Measurements from ENCODE around the gene FRYL.
"Not testable (repeated sequence)": the region's sequence is repeated elsewhere in the genome, so short reads cannot be mapped to it uniquely, and the experiment has no call there.

The FRYL gene

DNA sequence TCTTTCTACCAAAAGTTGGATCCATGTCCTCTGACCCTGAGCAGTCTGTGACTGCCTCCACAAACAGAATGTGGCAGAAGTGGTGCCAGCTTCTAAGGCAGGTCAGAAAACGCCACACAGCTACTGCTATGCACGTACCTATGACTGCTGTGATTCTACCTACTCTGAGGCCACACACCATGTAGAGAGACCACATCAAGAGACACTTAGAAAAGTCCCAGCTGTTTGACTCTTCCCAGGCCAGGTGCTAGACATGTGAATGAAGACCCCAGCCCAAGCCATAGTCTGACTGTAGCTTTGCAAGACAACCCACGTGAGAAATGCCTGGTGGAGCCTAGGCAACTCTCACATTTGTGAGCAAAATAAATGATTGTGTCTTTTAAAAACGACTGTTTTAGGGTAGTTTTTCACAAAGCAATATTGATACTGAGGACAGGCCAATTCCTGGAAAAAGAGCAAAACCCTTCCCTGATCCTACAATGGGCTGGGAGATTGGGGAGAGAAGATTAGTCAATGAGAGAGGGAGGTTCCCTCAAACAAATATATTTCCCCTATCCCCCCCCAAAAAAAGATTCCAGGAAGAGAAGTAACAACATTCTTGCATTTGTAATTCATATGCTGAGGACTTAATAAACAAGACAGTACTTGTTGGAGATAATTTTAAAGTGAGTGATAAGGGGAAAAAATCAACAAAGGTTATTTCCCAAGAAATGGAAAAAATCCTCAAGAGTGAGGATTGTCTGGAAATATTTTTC lies 33.3 kb downstream of the FRYL start:
- H3K9ac ChIP-seq (ENCODE audit: low read depth, low read length): no peak overlapping the region
- 0 out of 2 replicates have a peak, but pooled peaks cover 2% of the 10 kb centered on the region for H3K36me3 ChIP-seq (ENCODE audit: insufficient read depth, low read length)
- H3K9me3 ChIP-seq (ENCODE audit: control insufficient read depth, insufficient read depth, low read length): no peaks in the 10 kb centered on the region
- H3K4me1 ChIP-seq (ENCODE audit: insufficient read depth, low read length): peaks cover 14% of the 10 kb centered on the region

GRCh38 chr4:48745223-48745622 lies 34.9 kb downstream of the FRYL start:
- H3K4me1 ChIP-seq (ENCODE audit: insufficient read depth, low read length): peaks cover 14% of the 10 kb centered on the region
- not testable (repeated sequence) for H3K9ac ChIP-seq (ENCODE audit: low read depth, low read length); H3K36me3 ChIP-seq (ENCODE audit: insufficient read depth, low read length); H3K9me3 ChIP-seq (ENCODE audit: control insufficient read depth, insufficient read depth, low read length)

GRCh38 chr4:48742412-48742811 lies 37.7 kb downstream of the FRYL start:
- Histone ChIP-seq H3K36me3 (ENCODE audit: insufficient read depth, low read length) (0 out of 2 replicates have a peak, but pooled peaks cover 2% of the 10 kb centered on the region), H3K9ac (ENCODE audit: low read depth, low read length) (no peak overlapping the region), H3K9me3 (ENCODE audit: control insufficient read depth, insufficient read depth, low read length) (no peaks in the 10 kb centered on the region), H3K4me1 (ENCODE audit: insufficient read depth, low read length) (peaks cover 9% of the 10 kb centered on the region)

DNA sequence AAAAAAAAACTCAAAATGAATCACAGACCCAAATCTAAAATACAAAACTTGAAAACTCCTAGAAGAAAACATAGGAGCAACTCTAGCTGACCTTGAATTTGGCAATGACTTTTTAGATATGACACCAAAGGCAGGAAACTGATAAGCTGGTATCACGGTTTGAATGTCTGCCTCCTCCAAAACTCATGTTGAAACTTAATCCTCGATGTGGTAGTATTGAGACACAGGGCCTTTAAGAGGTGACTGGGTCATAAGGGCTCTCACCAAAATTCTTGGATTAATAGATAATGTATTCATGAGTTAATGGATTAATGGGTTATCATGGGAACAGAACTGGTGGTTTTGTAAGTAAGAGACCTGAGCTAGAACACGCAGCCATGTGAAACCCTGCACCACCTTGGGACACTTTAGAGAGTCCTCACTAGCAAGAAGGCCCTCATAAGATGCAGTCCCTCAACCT lies 40.5 kb downstream of the FRYL start:
- H3K9me3 ChIP-seq (ENCODE audit: control insufficient read depth, insufficient read depth, low read length): no peaks in the 10 kb centered on the region
- no peak overlapping the region for H3K9ac ChIP-seq (ENCODE audit: low read depth, low read length)
- peaks cover 3% of the 10 kb centered on the region; the same call in 1 of the 2 replicates for H3K4me1 ChIP-seq (ENCODE audit: insufficient read depth, low read length)
- no peaks in the 10 kb centered on the region for H3K36me3 ChIP-seq (ENCODE audit: insufficient read depth, low read length)

- no peak overlapping the region for H3K9ac ChIP-seq (ENCODE audit: low read depth, low read length)
- no peaks in the 10 kb centered on the region for H3K9me3 ChIP-seq (ENCODE audit: control insufficient read depth, insufficient read depth, low read length)
- peaks cover 3% of the 10 kb centered on the region; the same call in 1 of the 2 replicates for H3K4me1 ChIP-seq (ENCODE audit: insufficient read depth, low read length)
- H3K36me3 ChIP-seq (ENCODE audit: insufficient read depth, low read length): no peaks in the 10 kb centered on the region
Observed at GRCh38 chr4:48738856-48739255, 41.2 kb downstream of the FRYL start.

DNA sequence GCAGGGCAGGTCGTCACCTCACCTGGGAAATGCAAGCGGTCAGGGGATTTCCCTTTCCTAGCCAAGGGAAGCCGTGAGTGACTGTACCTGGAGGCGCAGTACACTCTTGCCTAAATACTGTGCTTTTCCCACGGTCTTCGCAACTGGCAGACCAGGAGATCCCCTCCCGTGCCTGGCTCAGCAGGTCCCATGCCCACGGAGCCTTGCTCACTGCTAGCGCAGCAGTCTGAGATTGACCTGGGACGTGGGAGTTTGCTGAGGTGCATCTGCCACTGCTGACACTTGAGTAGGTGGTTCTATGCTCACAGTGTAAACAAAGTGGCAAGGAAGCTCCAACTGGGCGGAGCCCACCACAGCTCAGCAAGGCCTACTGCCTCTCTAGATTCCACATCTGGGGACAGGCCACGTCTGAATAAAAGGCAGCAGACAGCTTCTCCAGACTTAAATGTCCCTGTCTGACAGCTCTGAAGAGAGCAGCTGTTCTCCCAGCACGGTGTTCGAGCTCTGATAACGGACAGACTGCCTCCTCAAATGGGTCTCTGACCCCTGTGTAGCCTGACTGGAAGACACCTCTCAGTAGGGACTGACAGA lies 51.1 kb downstream of the FRYL start:
- not testable (repeated sequence) for H3K9me3 ChIP-seq (ENCODE audit: control insufficient read depth, insufficient read depth, low read length); H3K36me3 ChIP-seq (ENCODE audit: insufficient read depth, low read length); H3K9ac ChIP-seq (ENCODE audit: low read depth, low read length)
- peaks cover 20% of the 10 kb centered on the region for H3K4me1 ChIP-seq (ENCODE audit: insufficient read depth, low read length)

GRCh38 chr4:48727666-48728459 lies 52.2 kb downstream of the FRYL start:
- no peaks in the 10 kb centered on the region for H3K36me3 ChIP-seq (ENCODE audit: insufficient read depth, low read length)
- no peaks in the 10 kb centered on the region for H3K9me3 ChIP-seq (ENCODE audit: control insufficient read depth, insufficient read depth, low read length)
- peaks cover 20% of the 10 kb centered on the region for H3K4me1 ChIP-seq (ENCODE audit: insufficient read depth, low read length)
- H3K9ac ChIP-seq (ENCODE audit: low read depth, low read length): no peak overlapping the region

GRCh38 chr4:48725414-48725813 lies 54.7 kb downstream of the FRYL start:
- peaks cover 20% of the 10 kb centered on the region for H3K4me1 ChIP-seq (ENCODE audit: insufficient read depth, low read length)
- H3K36me3 ChIP-seq (ENCODE audit: insufficient read depth, low read length): no peaks in the 10 kb centered on the region; the same call in 1 of the 2 replicates
- no peaks in the 10 kb centered on the region for H3K9me3 ChIP-seq (ENCODE audit: control insufficient read depth, insufficient read depth, low read length)
- no peak overlapping the region for H3K9ac ChIP-seq (ENCODE audit: low read depth, low read length)

- Histone ChIP-seq H3K36me3 (ENCODE audit: insufficient read depth, low read length) (no peaks in the 10 kb centered on the region; the same call in 1 of the 2 replicates), H3K4me1 (ENCODE audit: insufficient read depth, low read length) (peaks cover 18% of the 10 kb centered on the region), H3K9me3 (ENCODE audit: control insufficient read depth, insufficient read depth, low read length) (no peaks in the 10 kb centered on the region), H3K9ac (ENCODE audit: low read depth, low read length) (no peak overlapping the region)
Observed at GRCh38 chr4:48722509-48723446, 57.3 kb downstream of the FRYL start.

- Histone ChIP-seq H3K36me3 (ENCODE audit: insufficient read depth, low read length) (no peaks in the 10 kb centered on the region; the same call in 1 of the 2 replicates), H3K9me3 (ENCODE audit: control insufficient read depth, insufficient read depth, low read length) (no peaks in the 10 kb centered on the region; the same call in 1 of the 2 replicates), H3K9ac (ENCODE audit: low read depth, low read length) (no peak overlapping the region), H3K4me1 (ENCODE audit: insufficient read depth, low read length) (no peaks in the 10 kb centered on the region)
Observed at GRCh38 chr4:48720459-48720858, 59.6 kb downstream of the FRYL start.

DNA sequence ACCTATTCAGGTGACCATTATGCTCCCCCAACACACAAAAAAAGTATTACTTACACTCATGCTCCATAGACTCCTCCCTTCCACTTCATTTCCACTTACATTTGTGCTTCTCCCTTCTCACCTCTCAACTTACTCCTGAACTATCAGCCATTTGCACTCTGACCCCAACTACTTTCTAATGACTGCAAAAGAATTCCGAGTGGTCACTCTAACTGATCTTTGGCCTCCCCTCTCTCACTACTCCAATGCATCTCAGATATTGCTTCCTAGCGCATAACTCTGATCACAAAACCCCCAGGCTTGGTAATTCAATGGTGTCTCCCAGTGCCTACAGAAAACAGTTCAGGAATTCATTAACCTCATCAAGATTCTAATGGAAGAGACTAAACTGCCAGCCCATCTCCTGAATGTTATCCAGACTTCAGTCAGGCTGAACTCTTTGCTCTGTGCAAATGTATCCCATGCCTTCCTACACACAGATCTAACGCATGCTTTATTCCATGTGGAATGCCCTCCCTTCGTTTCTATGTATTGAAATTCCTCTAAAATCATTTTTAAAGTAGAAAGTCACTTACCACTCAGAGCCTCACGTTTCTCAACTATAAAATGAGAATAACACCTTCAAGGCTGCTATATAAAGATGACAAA lies 61.1 kb downstream of the FRYL start:
- Histone ChIP-seq H3K9ac (ENCODE audit: low read depth, low read length) (no peak overlapping the region), H3K4me1 (ENCODE audit: insufficient read depth, low read length) (no peaks in the 10 kb centered on the region), H3K36me3 (ENCODE audit: insufficient read depth, low read length) (no peaks in the 10 kb centered on the region; the same call in 1 of the 2 replicates), H3K9me3 (ENCODE audit: control insufficient read depth, insufficient read depth, low read length) (no peaks in the 10 kb centered on the region; the same call in 1 of the 2 replicates)

GRCh38 chr4:48716285-48716684 lies 63.8 kb downstream of the FRYL start:
- not testable (repeated sequence) for H3K9me3 ChIP-seq (ENCODE audit: control insufficient read depth, insufficient read depth, low read length); H3K9ac ChIP-seq (ENCODE audit: low read depth, low read length); H3K4me1 ChIP-seq (ENCODE audit: insufficient read depth, low read length); H3K36me3 ChIP-seq (ENCODE audit: insufficient read depth, low read length)

DNA sequence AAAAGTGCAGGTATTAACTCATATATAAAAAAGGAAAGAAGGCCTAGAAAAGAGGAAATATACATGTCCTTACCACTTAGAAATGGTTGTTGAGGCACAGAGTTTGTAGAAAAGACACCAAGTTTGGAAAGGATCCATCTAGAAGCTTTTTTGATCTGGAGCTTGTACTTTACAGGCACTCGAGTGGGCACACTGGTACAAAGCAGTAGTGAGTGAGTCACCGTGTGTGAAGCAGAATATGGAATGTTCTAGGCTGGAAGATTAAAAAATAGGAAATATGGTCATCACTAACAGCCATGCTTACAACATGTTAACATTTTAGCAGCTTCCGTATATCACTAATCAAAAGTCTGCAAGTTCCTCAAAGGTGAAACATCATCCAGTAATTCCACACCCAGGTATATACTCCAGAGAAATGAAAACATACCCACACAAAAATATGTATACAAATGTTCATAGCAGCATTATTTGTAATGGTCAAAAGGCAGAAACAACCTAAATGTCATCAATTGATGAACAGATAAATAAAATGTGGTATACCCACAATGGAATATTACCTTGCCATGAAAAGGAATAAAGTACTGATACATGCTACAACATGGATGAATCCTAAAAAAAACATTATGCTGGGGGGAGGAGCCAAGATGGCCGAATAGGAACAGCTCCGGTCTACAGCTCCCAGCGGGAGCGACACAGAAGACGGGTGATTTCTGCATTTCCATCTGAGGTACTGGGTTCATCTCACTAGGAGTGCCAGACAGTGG lies 69.5 kb downstream of the FRYL start:
- Histone ChIP-seq H3K9me3 (ENCODE audit: control insufficient read depth, insufficient read depth, low read length) (no peaks in the 10 kb centered on the region), H3K36me3 (ENCODE audit: insufficient read depth, low read length) (peaks cover 5% of the 10 kb centered on the region), H3K4me1 (ENCODE audit: insufficient read depth, low read length) (no peaks in the 10 kb centered on the region), H3K9ac (ENCODE audit: low read depth, low read length) (no peak overlapping the region)
